ENCODE measurements around the gene CD63.

GRCh38 chr12:55719371-55719770, 9.4 kb downstream of the CD63 start:
- TF ChIP-seq LEF1 (IDR thresholded peaks at IDR 0.05; ENCODE audit: borderline replicate concordance) (no peak), FOXM1 (IDR thresholded peaks at IDR 0.05; ENCODE audit: borderline replicate concordance) (no peak), SUZ12 (IDR thresholded peaks at IDR 0.05) (no peak), ELF4 (IDR thresholded peaks at IDR 0.05) (no peak), L3MBTL2 (conservative IDR thresholded peaks at IDR 0.05) (no peak), PKNOX1 (IDR thresholded peaks at IDR 0.05) (no peak), SP1 (IDR thresholded peaks at IDR 0.05) (no peak)
